Adrenal gland (tissue), 12 donors: ENCODE results near the gene ODAD4. TPM values are rescaled to one million over a fixed set of nuclear protein-coding genes. Genes with fewer than 3 reads are reported as not detected.

Source experiments
- DNase-seq, 7 donors: peaks; one replicate each; pipeline ENCODE4 v3.0.0-alpha.2; 2019 to 2020
- H3K27ac ChIP-seq, 5 donors: fragments of 200-600 bp; sonication (generic) in 4 of 5; 1 replicate in 3 of 5; 2 replicates in 2 of 5; pipeline versions ENCODE4 v1.5.1 to v1.8.0; 2016 to 2020; ENCODE audit warnings: mild to moderate bottlenecking in 1 of 5
- H3K27me3 ChIP-seq: fragments of 200-600 bp; 2 replicates; pipeline ENCODE4 v1.8.0; 2021
- H3K36me3 ChIP-seq, 2 donors: fragments of 200-600 bp; replicated peaks in 1 of 2; 1 replicate in 1 of 2; 2 replicates in 1 of 2; pipeline versions ENCODE4 v1.5.1 to v1.8.0; 2018 to 2022
- H3K4me1 ChIP-seq, 2 donors: fragments of 200-600 bp; replicated peaks in 1 of 2; 1 replicate in 1 of 2; 2 replicates in 1 of 2; pipeline versions ENCODE4 v1.5.1 to v1.8.0; 2018 to 2021
- H3K4me3 ChIP-seq, 4 donors: fragments of 200-600 bp; sonication (generic) in 3 of 4; one replicate each; pipeline ENCODE4 v1.5.1; 2016 to 2018
- H3K9me3 ChIP-seq, 3 donors: fragments of 200-600 bp; sonication (generic) in 1 of 3; replicated peaks in 1 of 3; 1 replicate in 2 of 3; 2 replicates in 1 of 3; pipeline versions ENCODE4 v1.5.1 to v1.8.0; 2016 to 2021
- CTCF ChIP-seq, 6 experiments: fragments of 450-650 bp in 4 of 6; fragments of 200-600 bp in 2 of 6; sonication (generic) in 1 of 6; IDR thresholded peaks; 1 replicate in 5 of 6; 2 replicates in 1 of 6; pipeline versions ENCODE4 v1.5.1 to v1.8.0; 2016 to 2021; ENCODE audit warnings: antibody characterized with exemption in 6 of 6, mild to moderate bottlenecking in 2 of 6, moderate library complexity in 1 of 6
- POLR2A ChIP-seq, 2 donors: fragments of 450-650 bp; IDR thresholded peaks; one replicate each; pipeline ENCODE4 v1.6.1; 2017; ENCODE audit warnings: antibody characterized with exemption in 2 of 2, mild to moderate bottlenecking in 2 of 2, moderate library complexity in 1 of 2
- WGBS, 4 donors: extraction: QIAGEN DNeasy Blood & Tissue Kit in 2 of 4; methylation state at CpG; one replicate each; pipeline versions ENCODE4 v1.1.5 to v1.1.7; 2013 to 2017; 5-methylcytosine and 5-hydroxymethylcytosine counted together
- intact Hi-C, 2 donors: fragments of 100-400 bp; cut with DNase I; formaldehyde crosslinking; loops; one replicate each; pipeline versions ENCODE4 v1.14.1 to v1.15.0; 2022 to 2023
- polyA plus RNA-seq, 3 donors: library from polyadenylated mRNA; stranded (reverse); fragments of 200-250 nt in 2 of 3; fragments of 350-450 nt in 1 of 3; fragmentation: Illumina TruSeq in 1 of 3; extraction: RNeasy Lipid Tissue Mini Kit (QIAGEN cat#74804) in 1 of 3; gene quantifications; one replicate each; pipeline ENCODE4 v1.2.3, GENCODE V29; 2013 to 2014
- total RNA-seq, 9 donors: library from RNA; depleted of rRNA in 4 of 9; stranded (reverse); fragments of >200 nt in 4 of 9; fragments of 120-200 nt in 1 of 9; fragmentation: NEBNext Ultra II Directional in 1 of 9; extraction: Animal tissue kit (Norgen Biotek cat#: 25700) in 1 of 9; gene quantifications; one replicate each; pipeline versions ENCODE4 v1.1.0 to v1.2.4, GENCODE V29; 2013 to 2023
- donor health status: healthy with polysubstance abuse.
- donor health status: Bipolar disorder and iron deficiency.
- donor health status: DM: yes; HTN: yes; CAD: no.
- donor health status: DM: no; HTN: no; CAD: no.
- donor health status: DM: no; HTN: no; CAD: no.
- donor health status: DM: yes; HTN: yes; CAD: no.

Gene ODAD4
- total and polyA plus RNA-seq, 12 donors, result 0.39 to 3.5 (median 0.61) TPM; not detected in 1

GRCh38 chr17:41965694-41966462 lies 35.5 kb downstream of the ODAD4 start:
- WGBS, 4 donors, result 2 to 5% (median 4%) methylated on average over 17 to 18 of the region's 18 CpGs
- intact Hi-C loops, result no loop called here
- Histone ChIP-seq H3K27me3 (no peaks in the 10 kb centered on the region), H3K9me3 (no peaks in the 10 kb centered on the region), H3K4me3 (peak overlapping the region in 3 of 4 donors; percentile 26 to 88 (median 88)), H3K4me1 (peaks cover 13 to 36% of the 10 kb centered on the region in 2 donors), H3K27ac (peak overlapping the region; percentile 79 to 93 (median 84)), H3K36me3 (peaks cover 0 to 21% of the 10 kb centered on the region in 2 donors)
- DNase-seq, result peak; percentile 69 to 87 (median 78)
- TF ChIP-seq POLR2A (IDR thresholded peaks at IDR 0.05), result no peak
- no peak for TF ChIP-seq CTCF (IDR thresholded peaks at IDR 0.05)

DNA sequence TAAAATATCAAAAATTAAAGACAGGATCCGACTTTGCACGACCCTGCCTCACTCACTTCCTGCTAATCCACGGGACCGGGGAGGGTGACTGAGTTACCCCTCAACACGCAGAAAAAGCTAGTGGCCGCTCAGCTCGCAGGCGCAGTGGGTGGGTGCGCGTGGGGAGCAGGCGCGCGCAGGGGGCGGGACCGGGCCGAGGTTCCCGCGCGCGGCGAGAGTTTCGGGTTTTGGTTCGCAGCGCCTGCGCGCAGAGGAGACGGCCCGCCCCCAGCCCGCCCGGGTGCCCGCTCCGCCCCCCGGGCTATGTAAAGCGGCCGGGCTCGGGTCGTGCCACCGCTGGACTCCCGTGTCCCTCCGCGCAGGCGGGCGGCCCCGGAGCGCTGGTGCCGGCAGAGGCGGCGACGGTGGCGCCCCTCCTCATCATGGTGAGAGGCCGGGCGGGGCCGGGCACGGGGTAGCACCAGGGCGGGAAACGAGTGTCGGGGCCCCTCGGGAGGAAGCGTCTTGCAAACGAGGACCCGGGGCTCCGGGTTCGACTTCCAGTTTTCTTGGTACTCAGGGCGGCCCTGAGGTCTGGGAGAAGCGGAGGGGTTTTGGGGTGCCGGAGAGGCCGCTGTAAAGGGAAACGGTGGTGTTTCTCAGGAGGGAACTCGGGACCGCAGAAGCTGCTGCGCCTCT lies 36.2 kb downstream of the ODAD4 start, which contains the start of gene CNP:
Gene CNP, plus strand, starts transcription at position 333 of the 678 bp plus-strand sequence. Its CDS starts 90 bp downstream, at position 423.
- peak; percentile 92 to 96 (median 92) for DNase-seq
- H3K27ac ChIP-seq, result peak within 1 kb of the TSS; percentile 79 to 93 (median 84)
- intact Hi-C loops, result no loop called here
- H3K9me3 ChIP-seq, result no peaks in the 10 kb centered on the region
- TF ChIP-seq CTCF (IDR thresholded peaks at IDR 0.05) (peak in 1 of 6 experiments; percentile 8), POLR2A (IDR thresholded peaks at IDR 0.05) (peak; percentile 81 to 87)
- peaks cover 13 to 37% of the 10 kb centered on the region in 2 donors for H3K4me1 ChIP-seq
- peak within 1 kb of the TSS; percentile 71 to 88 (median 87) for H3K4me3 ChIP-seq
- H3K27me3 ChIP-seq, result no peaks in the 10 kb centered on the region
- H3K36me3 ChIP-seq, result peaks cover 0 to 29% of the 10 kb centered on the region in 2 donors
- WGBS, 4 donors, result 0% methylated on average over 14 to 71 of the region's 71 CpGs

GRCh38 chr17:41967141-41967920 lies 36.9 kb downstream of the ODAD4 start:
- intact Hi-C loops, result no loop called here
- H3K36me3 ChIP-seq, result peaks cover 0 to 36% of the 10 kb centered on the region in 2 donors
- peaks cover 13 to 39% of the 10 kb centered on the region in 2 donors for H3K4me1 ChIP-seq
- peak overlapping the region; percentile 71 to 88 (median 87) for H3K4me3 ChIP-seq
- WGBS, 4 donors, result 8 to 18% (median 14%) methylated on average over 4 to 39 of the region's 39 CpGs
- H3K9me3 ChIP-seq, result no peaks in the 10 kb centered on the region
- DNase-seq, result peak in 6 of 7 donors; percentile 31 to 70 (median 46)
- no peaks in the 10 kb centered on the region for H3K27me3 ChIP-seq
- TF ChIP-seq CTCF (IDR thresholded peaks at IDR 0.05) (no peak), POLR2A (IDR thresholded peaks at IDR 0.05) (no peak)
- H3K27ac ChIP-seq, result peak overlapping the region; percentile 71 to 93 (median 84)
